Nephron (organoid): ENCODE data around the gene TTLL11.
"Not testable (repeated sequence)": the region's sequence is repeated elsewhere in the genome, so short reads cannot be mapped to it uniquely, and the experiment has no call there.

ENCODE experiments used
- H3K27ac Mint-ChIP-seq, 3 experiments: 2 replicates each; pipeline ENCODE4 v1.8.0; 2020; ENCODE audit warnings: mixed read lengths in 3 of 3, mild to moderate bottlenecking in 2 of 3, moderate library complexity in 1 of 3
- H3K27me3 Mint-ChIP-seq: 2 replicates; pipeline ENCODE4 v1.8.0; 2021; ENCODE audit warnings: low read depth, mild to moderate bottlenecking, moderate library complexity, mixed read lengths
- H3K36me3 Mint-ChIP-seq: 2 replicates; pipeline ENCODE4 v1.8.0; 2020; ENCODE audit warnings: low read depth, mixed read lengths
- H3K4me1 Mint-ChIP-seq: 2 replicates; pipeline ENCODE4 v1.8.0; 2020; ENCODE audit warnings: mixed read lengths
- H3K4me3 Mint-ChIP-seq, 3 experiments: 2 replicates each; pipeline ENCODE4 v1.8.0; 2020; ENCODE audit warnings: mild to moderate bottlenecking in 3 of 3, mixed read lengths in 3 of 3, moderate library complexity in 2 of 3
- H3K9me3 Mint-ChIP-seq: 2 replicates; pipeline ENCODE4 v1.8.0; 2020; ENCODE audit warnings: mixed read lengths
- TF ChIP-seq, protein P1 (sequence below), 3 experiments: fragments of 200-600 bp; sonication (generic); IDR thresholded peaks; one replicate each; pipeline ENCODE4 v1.5.0; 2021; ENCODE audit warnings: antibody characterized with exemption in 3 of 3; ENCODE audit not compliant: unreplicated experiment in 3 of 3

Gene TTLL11

DNA sequence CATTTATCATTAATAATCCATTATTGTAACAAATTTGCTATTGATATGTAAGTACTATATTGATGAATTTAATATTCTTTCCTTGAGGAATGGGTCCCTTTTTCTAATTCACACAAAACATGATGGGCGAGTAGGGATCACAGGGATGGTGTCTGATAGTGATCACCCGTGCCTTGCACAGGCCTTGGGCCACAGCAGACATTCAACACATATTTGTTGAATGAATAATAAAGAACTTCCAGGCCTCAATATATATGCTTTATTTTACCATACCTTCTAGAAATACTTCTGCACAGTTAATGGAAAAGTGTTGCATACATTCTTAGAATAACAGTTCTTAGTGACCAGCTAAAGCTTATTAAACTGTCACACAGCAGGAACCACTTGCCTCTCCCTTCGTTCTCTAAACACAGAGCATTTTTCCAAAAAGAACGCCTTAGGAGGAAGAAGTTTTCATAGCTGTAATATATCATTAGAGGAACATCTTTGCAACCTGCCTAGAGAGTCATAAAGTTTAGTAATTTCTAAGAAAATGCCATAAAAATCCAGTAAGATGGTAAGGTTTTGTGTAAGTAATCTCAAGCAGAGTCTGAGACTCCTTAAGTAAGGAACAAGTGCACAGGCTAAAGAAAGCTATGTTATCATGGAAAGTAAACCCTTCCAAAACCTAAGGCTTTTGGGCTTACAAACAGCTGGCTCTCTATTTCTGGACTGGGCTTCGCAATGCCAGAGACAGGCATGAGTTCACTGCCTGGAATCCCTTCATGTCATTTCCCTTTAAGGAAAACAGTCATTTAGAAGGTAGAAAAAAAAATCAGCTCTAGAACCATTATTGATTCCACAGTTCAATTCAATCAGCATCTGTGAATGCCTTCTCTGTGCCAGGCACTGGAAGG is 17.7 kb downstream of the TTLL11 start:
- H3K4me3 Mint-ChIP-seq, result no peak overlapping the region
- peaks cover 19% of the 10 kb centered on the region for H3K4me1 Mint-ChIP-seq
- H3K27ac Mint-ChIP-seq, result peak overlapping the region; percentile 7 to 64 (median 52)
- H3K9me3 Mint-ChIP-seq, result peaks cover 20% of the 10 kb centered on the region
- TF ChIP-seq, protein P1, sequence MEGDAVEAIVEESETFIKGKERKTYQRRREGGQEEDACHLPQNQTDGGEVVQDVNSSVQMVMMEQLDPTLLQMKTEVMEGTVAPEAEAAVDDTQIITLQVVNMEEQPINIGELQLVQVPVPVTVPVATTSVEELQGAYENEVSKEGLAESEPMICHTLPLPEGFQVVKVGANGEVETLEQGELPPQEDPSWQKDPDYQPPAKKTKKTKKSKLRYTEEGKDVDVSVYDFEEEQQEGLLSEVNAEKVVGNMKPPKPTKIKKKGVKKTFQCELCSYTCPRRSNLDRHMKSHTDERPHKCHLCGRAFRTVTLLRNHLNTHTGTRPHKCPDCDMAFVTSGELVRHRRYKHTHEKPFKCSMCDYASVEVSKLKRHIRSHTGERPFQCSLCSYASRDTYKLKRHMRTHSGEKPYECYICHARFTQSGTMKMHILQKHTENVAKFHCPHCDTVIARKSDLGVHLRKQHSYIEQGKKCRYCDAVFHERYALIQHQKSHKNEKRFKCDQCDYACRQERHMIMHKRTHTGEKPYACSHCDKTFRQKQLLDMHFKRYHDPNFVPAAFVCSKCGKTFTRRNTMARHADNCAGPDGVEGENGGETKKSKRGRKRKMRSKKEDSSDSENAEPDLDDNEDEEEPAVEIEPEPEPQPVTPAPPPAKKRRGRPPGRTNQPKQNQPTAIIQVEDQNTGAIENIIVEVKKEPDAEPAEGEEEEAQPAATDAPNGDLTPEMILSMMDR (IDR thresholded peaks at IDR 0.05; ENCODE audit: unreplicated experiment in 3 of 3), result no peak
- peaks cover 7% of the 10 kb centered on the region for H3K36me3 Mint-ChIP-seq
- peaks cover 5% of the 10 kb centered on the region for H3K27me3 Mint-ChIP-seq

DNA sequence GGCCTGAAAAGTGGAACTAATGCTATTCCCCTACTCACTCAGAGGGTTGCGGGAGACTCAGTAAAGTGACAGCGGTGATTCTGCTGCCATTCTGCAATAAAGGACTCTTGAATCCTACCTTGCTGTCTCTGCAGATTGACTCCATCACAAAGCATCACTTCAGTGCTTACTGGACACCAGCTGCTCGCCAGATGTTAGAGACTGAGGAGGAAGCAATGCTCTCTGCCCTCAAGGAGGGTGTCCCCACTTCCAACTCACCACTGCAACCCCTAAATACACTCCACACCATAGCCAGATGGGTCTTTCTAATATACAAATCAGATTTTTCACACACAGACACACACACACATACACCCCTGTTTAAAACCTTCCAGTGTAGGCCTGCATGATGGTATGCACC is 21.4 kb downstream of the TTLL11 start:
- H3K27ac Mint-ChIP-seq, result no peak overlapping the region
- TF ChIP-seq, protein P1 (IDR thresholded peaks at IDR 0.05; ENCODE audit: unreplicated experiment in 3 of 3), result no peak
- H3K4me3 Mint-ChIP-seq, result no peak overlapping the region
- peaks cover 19% of the 10 kb centered on the region for H3K4me1 Mint-ChIP-seq
- H3K9me3 Mint-ChIP-seq, result peaks cover 3% of the 10 kb centered on the region
- H3K36me3 Mint-ChIP-seq, result peaks cover 4% of the 10 kb centered on the region
- H3K27me3 Mint-ChIP-seq, result peaks cover 5% of the 10 kb centered on the region

DNA sequence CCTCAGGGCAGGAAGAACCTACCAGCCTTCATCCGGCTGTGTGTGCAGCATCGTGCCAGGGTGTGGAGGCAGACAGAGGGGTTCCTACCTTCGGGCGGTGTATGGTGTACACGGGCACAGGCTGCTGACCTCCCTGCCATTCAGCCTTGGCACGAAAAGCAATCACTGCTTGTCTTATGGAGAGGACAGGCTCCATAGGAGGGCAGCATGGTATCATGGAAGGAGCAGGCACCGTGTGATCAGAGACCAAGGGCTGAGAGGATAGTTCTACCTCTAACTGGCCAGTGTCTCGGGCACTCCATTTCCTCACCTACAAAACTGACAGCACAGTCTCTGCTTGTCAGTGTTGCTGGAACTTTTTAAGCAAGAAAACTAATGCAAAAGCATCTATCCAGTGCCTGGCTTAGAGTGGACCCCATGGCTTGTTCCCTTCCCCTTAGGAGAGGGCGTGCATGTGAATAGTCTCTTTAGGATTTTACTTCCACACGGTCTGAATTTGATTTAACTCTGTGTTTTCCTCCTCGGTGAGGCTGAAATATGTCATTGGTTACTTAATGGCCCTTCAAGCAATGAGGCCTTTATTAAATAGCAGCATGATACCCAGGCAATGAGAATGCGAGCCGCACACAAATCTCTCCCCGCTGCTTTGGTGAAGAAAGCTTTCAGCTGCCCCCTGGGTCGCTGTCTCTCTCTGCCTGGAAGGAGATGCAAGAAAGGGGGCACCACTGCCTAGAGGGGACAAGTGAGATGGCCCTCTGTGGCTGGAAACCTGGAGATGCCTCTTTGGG is 22.2 kb downstream of the TTLL11 start:
- no peaks in the 10 kb centered on the region for H3K36me3 Mint-ChIP-seq
- TF ChIP-seq, protein P1 (IDR thresholded peaks at IDR 0.05; ENCODE audit: unreplicated experiment in 3 of 3), result no peak
- no peaks in the 10 kb centered on the region for H3K9me3 Mint-ChIP-seq
- peaks cover 5% of the 10 kb centered on the region for H3K27me3 Mint-ChIP-seq
- no peak overlapping the region for H3K27ac Mint-ChIP-seq
- H3K4me1 Mint-ChIP-seq, result peaks cover 14% of the 10 kb centered on the region
- H3K4me3 Mint-ChIP-seq, result no peak overlapping the region

DNA sequence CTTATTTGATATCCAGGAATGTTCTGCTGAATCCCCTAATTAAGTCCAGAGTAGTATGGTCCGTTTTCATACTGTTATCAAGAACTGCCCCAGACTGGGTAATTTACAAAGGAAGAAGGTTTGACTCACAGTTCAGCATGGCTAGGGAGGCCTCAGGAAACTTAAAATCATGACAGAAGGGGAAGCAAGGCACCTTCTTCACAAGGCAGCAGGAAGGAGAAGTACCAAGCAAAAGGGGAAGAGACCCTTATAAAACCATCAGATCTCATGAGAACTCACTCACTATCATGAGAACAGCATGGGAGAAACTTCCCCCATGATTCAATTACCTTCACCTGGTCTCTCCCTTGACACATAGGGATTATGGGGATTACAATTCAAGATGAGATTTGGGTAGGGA is 26.4 kb downstream of the TTLL11 start:
- not testable (repeated sequence) for H3K4me3 Mint-ChIP-seq, H3K4me1 Mint-ChIP-seq, H3K27ac Mint-ChIP-seq, H3K9me3 Mint-ChIP-seq, H3K27me3 Mint-ChIP-seq, H3K36me3 Mint-ChIP-seq

DNA sequence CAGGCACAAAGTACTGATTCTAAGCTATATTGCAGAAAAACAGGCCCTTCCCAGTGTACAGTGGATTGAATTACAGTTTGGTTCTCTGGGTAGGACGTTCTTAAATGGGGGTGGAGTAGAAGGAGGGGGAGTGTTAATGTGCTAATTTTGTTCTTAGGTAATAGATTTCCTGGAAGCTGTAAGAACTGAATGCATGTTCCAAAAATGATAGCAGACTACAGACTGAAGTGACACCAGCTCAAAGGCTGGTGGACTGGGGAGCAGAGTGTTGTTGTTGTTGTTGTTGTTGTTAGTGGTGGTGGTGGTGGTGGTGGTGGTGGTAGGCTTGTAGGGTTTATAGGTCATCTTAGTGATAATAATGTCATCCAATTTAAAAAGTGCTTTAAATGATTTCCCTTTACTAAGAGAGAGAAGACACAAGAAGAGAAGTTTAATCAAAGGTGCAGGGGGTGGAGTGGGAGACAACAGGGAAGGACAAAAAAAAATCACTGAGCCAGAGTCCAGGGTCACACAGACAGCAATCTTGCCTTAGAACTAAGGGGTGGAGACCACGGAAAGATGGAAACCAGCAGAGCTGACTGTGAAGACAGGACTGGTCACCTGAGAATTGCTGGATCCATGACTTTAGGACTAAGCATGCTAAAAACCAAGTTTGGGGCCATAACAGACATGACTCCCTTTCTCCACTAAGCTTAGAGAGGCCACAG is 27.0 kb downstream of the TTLL11 start:
- peaks cover 5% of the 10 kb centered on the region for H3K27me3 Mint-ChIP-seq
- H3K4me1 Mint-ChIP-seq, result no peaks in the 10 kb centered on the region
- no peaks in the 10 kb centered on the region for H3K36me3 Mint-ChIP-seq
- H3K4me3 Mint-ChIP-seq, result no peak overlapping the region
- TF ChIP-seq, protein P1 (IDR thresholded peaks at IDR 0.05; ENCODE audit: unreplicated experiment in 3 of 3), result no peak
- H3K9me3 Mint-ChIP-seq, result no peaks in the 10 kb centered on the region
- H3K27ac Mint-ChIP-seq, result no peak overlapping the region

DNA sequence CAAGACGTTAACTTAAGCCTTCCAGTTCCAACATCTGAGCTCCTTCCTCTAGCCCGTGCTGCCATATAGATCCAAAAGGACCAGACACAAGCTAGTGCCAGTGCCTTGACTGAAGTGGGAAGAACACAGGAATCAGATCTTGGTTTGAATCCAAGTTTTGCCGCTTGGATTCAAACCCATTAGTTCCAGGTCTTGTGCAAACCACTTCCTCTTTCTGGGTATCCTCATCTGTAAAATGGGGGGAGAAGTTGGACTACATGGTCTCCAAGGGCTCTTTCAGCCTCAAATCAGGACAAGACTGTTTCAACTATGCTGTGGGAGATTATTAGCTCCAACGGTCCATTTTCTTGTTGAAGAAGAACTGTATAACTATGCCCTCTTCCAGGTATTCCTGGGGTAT is 32.6 kb downstream of the TTLL11 start:
- Mint-ChIP-seq H3K9me3 (no peaks in the 10 kb centered on the region), H3K4me1 (peaks cover 16% of the 10 kb centered on the region), H3K27ac (no peak overlapping the region), H3K27me3 (peaks cover 10% of the 10 kb centered on the region), H3K4me3 (no peak overlapping the region), H3K36me3 (no peaks in the 10 kb centered on the region)
- TF ChIP-seq, protein P1 (IDR thresholded peaks at IDR 0.05; ENCODE audit: unreplicated experiment in 3 of 3), result no peak
